ENCODE data around the gene AGO4.
"Not testable (repeated sequence)": the region's sequence is repeated elsewhere in the genome, so short reads cannot be mapped to it uniquely, and the experiment has no call there.

The AGO4 gene

GRCh38 chr1:35869245-35869950 lies 61.6 kb downstream of the AGO4 start:
- DNase-seq: not testable (repeated sequence)

DNA sequence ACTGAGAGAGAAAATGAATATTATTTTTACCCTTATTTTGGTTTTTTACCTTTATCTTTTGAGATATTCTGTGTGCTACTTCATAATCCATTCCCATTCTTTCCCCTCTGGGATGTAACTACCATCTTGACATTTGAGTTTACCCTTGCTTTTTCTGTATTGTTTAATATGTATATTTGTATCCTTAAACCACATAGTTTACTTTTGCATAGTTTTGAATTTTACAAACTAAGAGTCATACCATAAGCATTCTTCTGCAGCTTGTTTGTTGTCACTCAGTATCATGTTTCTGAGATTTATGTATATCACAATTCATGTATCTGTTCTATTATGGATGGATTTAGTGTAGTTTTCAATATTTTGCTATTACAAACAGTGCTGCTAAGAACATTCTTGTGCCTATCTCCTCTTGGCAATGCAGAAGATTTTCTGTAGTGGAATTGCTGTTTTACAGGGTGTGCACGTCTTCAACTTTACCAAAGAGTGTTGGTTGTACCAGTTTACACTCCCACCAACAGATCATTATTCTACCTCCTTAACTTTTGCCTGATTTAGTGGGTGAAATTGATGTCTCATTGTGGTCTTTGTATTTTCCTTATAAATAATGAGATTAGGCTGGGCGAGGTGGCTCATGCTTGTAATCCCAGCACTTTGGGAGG lies 63.0 kb downstream of the AGO4 start:
- DNase-seq: no peak

DNA sequence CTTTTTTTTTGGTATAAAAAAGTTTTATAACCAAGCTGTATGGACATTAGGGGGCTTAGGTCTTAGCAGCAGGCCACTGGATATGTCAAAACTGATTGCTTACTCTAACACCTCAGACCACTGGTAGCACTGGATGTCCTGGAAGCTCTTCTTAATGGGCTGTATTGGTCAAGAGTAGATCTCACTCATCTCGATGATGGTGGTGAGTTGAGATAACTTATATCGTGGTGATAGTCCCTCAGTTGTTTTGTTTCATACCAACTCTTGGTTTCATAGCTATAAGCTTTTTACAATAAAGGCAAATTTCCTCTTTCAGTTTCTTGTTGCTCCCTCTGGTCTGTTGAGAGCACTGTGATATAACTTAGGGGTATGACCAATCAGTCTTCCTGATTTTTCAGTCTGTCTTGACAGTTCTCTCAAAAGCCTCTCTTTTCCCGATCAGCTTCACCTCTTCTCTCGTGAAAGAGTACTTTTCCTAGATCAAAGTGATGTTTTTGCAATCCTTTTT lies 65.5 kb downstream of the AGO4 start:
- no peak for DNase-seq

GRCh38 chr1:35874115-35874514 lies 66.3 kb downstream of the AGO4 start:
- DNase-seq: not testable (repeated sequence)

- no peak for DNase-seq
Measured at GRCh38 chr1:35876988-35877387, 69.2 kb downstream of the AGO4 start.

GRCh38 chr1:35881850-35882273 lies 74.0 kb downstream of the AGO4 start:
- no peak for DNase-seq

DNA sequence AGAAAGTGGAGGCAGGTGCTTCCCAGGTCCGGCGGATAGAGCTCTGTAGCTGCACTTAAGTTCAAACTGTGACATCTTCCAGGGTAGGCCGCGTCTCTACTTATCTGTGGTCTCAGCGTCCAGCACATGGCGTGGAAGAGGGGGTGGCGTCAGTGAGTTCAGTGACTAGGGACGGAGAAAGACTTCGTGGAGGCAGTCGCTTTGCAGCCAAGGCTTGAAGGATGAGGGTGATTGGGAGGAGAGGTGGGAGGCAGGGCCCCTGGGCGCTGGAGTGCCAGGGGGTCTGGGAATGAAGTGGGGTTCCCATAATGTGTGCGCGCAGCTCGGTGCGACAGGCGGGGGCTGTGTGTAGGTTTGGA lies 74.7 kb downstream of the AGO4 start:
- DNase-seq: no peak

GRCh38 chr1:35882945-35883634 lies 75.3 kb downstream of the AGO4 start, which contains the start of gene AGO1:
Gene AGO1 (plus strand): TSS chr1:35883209. CDS start chr1:35883422, 213 bp downstream.
- peak; percentile 97 for DNase-seq

DNA sequence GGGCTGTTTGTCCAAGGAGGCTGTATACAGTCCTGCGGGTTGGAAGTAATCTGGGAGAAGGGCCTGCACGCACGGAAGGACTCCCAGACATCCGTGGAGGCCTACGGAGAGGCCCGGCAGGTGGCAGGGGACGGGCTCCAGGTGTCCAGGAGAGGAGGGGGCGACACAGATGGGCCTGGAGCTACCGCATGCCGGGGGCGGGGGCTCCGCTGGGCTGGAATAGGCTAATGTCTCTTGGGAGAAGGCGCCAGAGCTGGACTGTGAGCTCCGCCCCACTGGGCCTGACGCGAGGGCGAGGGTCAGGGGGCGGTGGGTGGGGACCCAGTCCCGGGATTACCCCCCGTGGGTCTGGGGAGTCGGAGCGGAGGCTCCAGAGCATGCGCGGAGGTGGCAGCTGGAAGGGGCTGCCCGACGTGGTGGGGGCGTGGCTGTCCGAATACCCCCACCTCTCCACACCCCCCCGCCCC lies 75.9 kb downstream of the AGO4 start:
- DNase-seq: peak; percentile 65

DNA sequence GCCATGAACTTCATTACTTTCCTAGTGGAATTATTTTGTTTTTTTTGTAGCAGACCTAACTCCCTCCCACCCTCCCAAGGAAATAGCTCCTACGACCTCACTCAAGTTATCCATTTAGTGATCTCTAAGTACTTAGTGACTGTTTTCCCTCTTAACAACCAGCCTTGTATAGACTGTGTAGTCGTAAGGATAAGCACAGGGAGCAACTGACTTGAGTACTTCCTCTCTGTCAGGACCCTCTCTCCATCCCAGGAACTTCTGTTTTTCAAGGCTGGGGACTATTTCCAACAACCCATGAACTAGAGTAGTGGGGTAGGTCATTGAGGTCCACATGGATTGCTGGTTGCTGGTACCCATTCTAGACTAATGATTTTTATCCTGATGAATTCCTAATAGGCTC lies 77.1 kb downstream of the AGO4 start:
- no peak for DNase-seq

- no peak for DNase-seq
Measured at GRCh38 chr1:35885961-35886558, 78.2 kb downstream of the AGO4 start.

DNA sequence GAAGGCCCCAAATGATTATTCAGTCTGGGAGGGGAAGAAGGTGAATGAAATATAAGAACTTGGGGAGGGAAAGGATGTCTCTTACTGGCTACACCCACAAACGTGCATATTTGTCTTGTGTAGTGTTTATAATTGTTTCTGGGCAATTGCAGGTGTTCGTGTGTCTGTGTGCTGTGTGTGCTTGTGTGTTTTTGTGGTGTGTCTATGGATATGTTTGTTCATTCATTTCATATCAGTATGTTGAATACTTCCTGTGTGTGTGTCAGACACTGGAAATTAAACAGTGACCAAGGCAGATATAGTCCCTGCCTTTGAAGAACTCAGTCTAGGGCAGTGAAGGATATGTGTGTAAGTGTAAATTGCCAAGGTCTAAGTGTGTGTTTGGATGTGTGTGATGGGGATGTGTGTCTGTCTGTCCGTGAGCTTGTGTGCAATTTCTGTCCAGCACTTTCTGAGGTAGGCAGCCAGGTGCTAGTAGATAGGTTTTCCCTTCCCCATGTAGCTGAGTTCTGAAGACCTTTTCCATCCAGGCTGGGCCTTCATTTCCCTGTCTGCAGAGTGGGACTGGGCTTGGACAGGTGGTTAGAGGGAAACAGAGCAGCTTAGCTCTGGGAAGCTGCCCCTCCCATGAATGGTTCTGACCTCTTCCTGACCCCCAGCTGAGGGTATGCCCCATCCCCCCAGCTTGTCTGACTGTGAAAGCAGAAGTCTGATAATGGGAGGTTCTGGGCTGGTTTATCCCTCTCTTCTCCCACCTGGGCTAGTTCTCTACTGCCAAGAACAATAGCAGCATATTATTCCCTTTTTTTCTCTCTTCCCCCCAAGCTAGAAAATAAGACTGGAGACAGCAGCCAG lies 79.0 kb downstream of the AGO4 start:
- DNase-seq: no peak

GRCh38 chr1:35887508-35887907 lies 79.7 kb downstream of the AGO4 start:
- DNase-seq: no peak

DNA sequence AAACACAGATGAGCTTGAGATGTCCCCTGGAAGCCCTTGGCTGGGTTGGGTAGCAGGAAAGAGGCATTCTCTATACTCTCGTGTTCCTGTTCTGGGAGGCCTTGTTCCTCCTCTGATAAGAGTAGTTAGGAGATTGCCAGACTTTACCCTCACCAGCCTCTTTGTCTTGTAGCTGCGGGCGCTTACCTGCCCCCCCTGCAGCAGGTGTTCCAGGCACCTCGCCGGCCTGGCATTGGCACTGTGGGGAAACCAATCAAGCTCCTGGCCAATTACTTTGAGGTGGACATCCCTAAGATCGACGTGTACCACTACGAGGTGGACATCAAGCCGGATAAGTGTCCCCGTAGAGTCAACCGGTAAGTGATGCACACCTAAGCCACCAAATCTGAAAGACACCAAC lies 80.4 kb downstream of the AGO4 start:
- no peak for DNase-seq

DNA sequence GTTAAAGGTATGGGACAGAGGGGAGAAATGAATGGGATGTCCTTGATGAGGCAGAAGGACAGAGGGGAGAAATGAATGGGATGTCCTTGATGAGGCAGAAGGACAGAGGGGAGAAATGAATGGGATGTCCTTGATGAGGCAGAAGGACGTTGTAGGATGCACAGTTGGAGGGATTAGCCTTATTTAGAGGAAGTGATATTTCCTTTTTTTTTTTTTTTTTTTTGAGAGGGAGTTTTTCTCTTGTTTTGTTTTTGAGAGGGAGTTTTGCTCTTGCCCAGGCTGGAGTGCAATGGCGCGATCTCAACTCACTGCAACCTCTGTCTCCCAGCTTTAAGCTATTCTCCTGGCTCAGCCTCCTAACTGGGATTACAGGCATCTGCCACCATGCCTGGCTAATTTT lies 81.2 kb downstream of the AGO4 start:
- DNase-seq: not testable (repeated sequence)

DNA sequence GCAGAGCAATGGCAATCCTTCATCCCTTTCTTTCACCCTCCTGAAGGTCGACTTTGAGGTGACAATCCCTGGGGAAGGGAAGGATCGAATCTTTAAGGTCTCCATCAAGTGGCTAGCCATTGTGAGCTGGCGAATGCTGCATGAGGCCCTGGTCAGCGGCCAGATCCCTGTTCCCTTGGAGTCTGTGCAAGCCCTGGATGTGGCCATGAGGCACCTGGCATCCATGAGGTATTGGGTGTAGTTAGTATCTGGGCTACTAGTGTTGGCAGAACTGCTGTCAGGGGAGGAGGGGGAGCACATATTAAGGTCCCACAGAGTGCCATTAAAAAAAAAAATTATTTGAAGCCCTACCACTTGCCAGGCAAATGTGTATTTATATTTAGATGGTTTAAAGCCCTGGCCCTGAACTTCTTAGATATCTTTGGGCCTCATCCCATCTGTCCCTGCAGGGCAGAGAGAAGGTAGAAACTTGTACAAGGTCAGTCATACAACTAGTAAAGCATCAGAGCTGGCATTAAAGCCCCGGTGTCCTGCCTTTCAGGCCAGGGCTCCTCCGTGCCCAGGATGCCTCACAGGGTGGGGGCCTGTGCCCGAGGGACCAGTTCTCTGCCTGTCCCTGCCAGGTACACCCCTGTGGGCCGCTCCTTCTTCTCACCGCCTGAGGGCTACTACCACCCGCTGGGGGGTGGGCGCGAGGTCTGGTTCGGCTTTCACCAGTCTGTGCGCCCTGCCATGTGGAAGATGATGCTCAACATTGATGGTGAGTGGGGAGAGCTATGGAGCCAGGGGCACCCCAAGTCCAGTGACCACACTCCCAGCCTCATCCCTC lies 85.4 kb downstream of the AGO4 start:
- DNase-seq: no peak

DNA sequence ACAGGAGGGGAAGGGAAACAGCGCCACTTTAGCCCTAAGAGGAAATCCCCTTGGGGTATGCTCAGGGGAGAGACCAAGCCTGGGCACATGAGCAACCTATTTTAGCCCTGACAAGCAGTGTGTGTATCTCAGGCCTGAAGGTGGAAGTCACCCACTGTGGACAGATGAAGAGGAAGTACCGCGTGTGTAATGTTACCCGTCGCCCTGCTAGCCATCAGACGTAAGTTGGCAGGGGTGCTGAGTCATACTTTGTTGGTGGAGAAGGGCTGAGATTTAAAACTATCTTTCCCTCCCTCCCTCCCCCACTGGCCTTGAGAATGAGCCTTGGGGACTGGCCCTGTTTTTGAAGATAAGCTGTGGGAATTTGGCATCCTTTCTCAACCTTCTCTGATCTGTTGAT lies 86.4 kb downstream of the AGO4 start:
- DNase-seq: peak; percentile 15

DNA sequence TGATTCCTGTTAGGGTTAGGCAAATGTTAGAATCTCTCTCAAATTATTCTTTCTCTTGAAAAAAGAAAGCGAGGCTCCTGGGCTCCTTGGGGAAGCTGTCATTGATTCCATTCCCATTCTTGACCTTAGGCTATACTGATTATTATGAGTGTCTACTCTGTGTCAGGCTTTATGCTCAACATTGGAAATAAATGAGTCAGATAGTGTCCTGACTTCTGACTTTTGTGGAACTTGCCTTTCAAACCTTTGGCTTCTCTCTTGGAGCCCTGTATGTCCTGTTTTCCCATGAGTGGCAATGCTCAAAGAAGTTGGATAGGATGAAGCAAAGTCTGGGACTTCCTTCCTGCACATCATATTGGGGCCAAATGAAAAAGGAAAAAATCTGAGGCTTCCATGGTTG lies 86.8 kb downstream of the AGO4 start:
- no peak for DNase-seq

DNA sequence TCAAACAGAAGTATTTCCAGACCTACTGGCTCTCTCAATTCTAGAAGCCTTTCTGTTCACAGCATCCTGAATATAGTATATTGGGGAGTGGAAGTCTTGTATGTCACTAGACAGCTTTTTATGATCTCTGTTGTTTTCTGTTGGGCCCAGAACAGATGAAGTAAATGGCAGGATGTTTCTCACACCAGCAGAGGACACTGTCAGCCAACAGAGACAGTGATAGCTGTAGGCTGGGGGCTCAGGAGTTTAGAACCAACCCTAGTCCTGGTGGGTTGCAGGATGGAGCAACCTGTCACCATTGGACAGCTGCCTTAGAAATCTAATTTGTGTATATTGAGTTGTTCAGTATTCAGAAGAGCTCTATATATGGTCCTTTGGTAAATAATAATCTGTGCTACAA lies 92.1 kb downstream of the AGO4 start:
- no peak for DNase-seq

DNA sequence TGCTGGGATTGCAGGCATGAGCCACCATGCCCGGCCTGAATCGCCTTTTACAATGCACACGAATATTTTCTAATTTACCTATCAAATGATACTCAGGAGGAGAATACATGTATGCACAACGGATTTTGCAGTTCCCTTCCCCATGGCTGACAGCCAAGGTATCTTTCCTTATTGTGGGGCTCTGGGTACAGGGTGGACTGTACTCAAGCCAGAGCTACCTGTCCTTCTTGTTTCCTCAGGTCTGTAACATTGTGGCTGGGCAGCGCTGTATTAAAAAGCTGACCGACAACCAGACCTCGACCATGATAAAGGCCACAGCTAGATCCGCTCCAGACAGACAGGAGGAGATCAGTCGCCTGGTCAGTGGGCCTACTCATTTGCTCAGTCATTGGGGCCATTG lies 93.4 kb downstream of the AGO4 start:
- no peak for DNase-seq

DNA sequence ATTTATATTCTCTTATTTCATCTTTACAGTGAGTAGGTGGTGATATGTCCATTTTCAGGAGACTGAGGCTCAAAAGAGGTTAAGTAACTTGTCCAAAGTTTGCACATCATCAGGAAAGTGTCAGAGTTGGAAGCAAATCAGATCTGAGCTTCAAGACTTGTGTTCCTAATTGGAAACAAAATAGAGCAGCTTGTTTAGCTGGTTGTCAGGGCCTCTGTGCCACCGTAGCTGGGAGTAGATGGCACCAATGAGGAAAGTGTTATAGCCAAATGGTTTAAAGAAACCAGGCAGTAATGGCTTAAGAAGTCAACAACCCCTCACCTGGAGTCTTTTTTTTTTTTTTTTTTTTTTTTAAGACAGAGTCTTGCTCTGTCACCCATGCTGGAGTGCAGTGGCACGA lies 94.9 kb downstream of the AGO4 start:
- no peak for DNase-seq

All from CD4-positive, alpha-beta T cell treated with Interleukin-21 for 1 hour (primary cell).